Measurements from ENCODE around the gene RANBP1. TPM values are rescaled to one million over a fixed set of nuclear protein-coding genes. Genes with fewer than 3 reads are reported as not detected.

RANBP1 gene
- total RNA-seq (62.7 and 67.0 TPM in 2 replicates), polyA plus RNA-seq (77.6 and 102 TPM in 2 replicates), polyA minus RNA-seq (87.0 and 87.9 TPM in 2 replicates)
- total RNA-seq (2013) = 91.0 TPM

- Histone ChIP-seq H3K36me3 (replicated peaks in 1 of 2; ENCODE audit: control extremely low read depth in 1 of 2, control insufficient read depth in 1 of 2, extremely low read depth in 1 of 2, insufficient read depth in 2 of 2, low read length in 1 of 2) (peaks cover 0 to 37% of the 10 kb centered on the region in 2 experiments), H3K79me2 (ENCODE audit: control insufficient read depth, insufficient read depth, low read length) (peaks cover 50% of the 10 kb centered on the region), H3K9me3 (ENCODE audit: control extremely low read depth in 1 of 3, control insufficient read depth in 2 of 3, insufficient read depth in 1 of 3, low read length in 2 of 3) (no peaks in the 10 kb centered on the region), H4K20me1 (ENCODE audit: control insufficient read depth, insufficient read depth, low read length, poor library complexity, severe bottlenecking) (peaks cover 39% of the 10 kb centered on the region), H3K4me2 (replicated peaks; ENCODE audit: low read depth, low read length, poor library complexity, severe bottlenecking) (peak within 1 kb of the TSS; percentile 95), H3K27ac (ENCODE audit: low read length in 2 of 2) (peak within 1 kb of the TSS; percentile 66 to 85), H3K27me3 (replicated peaks in 1 of 4; ENCODE audit: control extremely low read depth in 1 of 4, control insufficient read depth in 3 of 4, insufficient read depth in 4 of 4, low read length in 3 of 4) (no peaks in the 10 kb centered on the region), H3K4me1 (ENCODE audit: control insufficient read depth in 2 of 2, insufficient read depth in 2 of 2, low read length in 2 of 2) (peaks cover 19 to 49% of the 10 kb centered on the region in 2 donors), H3K9ac (ENCODE audit: low read length) (peak within 1 kb of the TSS; percentile 93), H2AFZ (ENCODE audit: insufficient read depth, low read depth, low read length, poor library complexity, severe bottlenecking) (peak within 1 kb of the TSS; percentile 84), H3K4me3 (ENCODE audit: control extremely low read depth in 1 of 5, extremely low read depth in 1 of 5, insufficient read depth in 1 of 5, low read depth in 2 of 5, low read length in 4 of 5) (peak within 1 kb of the TSS; percentile 16 to 94 (median 80))
- Mint-ChIP-seq H3K4me3 (peak within 1 kb of the TSS; percentile 93), H3K4me1 (peaks cover 31% of the 10 kb centered on the region), H3K27me3 (no peaks in the 10 kb centered on the region), H3K27ac (peak within 1 kb of the TSS; percentile 94), H3K9me3 (ENCODE audit: insufficient read depth) (no peaks in the 10 kb centered on the region)
- CTCF ChIA-PET = no interaction called here
- ATAC-seq (ENCODE audit: low read depth) = no peak
- DNase-seq = peak; percentile 29
- TF ChIP-seq EZH2 (IDR thresholded peaks at IDR 0.05; ENCODE audit: borderline replicate concordance, insufficient read depth, low read depth, low read length, poor library complexity, severe bottlenecking) (no peak), CTCF (IDR thresholded peaks at IDR 0.05) (no peak)
- POLR2A ChIA-PET = no interaction called here
- WGBS (ENCODE audit: insufficient coverage) = 85% methylated on average over 30 of the region's 30 CpGs
- intact Hi-C loops (cut with micrococcal nuclease) = loop anchor here (2.0 to 10.0 kb wide), 3 partner anchors 739 to 993 kb away; partner anchors contain the start of genes DGCR2, PI4KA, SNAP29 and THAP7
Measured at GRCh38 chr22:20115691-20116375, at the start of gene RANBP1. RANBP1 (plus strand) TSS chr22:20116104; CDS start chr22:20116185, 81 bp downstream.
